ENCODE results near the gene ZNF438.

Gene ZNF438

GRCh38 chr10:30821994-30822692 lies 209.5 kb downstream of the ZNF438 start:
- DNase-seq = no peak

- no peak for DNase-seq
Measured at GRCh38 chr10:30821261-30821993, 210.2 kb downstream of the ZNF438 start.

GRCh38 chr10:30820261-30820991 lies 211.2 kb downstream of the ZNF438 start:
- DNase-seq = no peak

- no peak for DNase-seq
Measured at GRCh38 chr10:30819341-30820181, 212.1 kb downstream of the ZNF438 start.

GRCh38 chr10:30818854-30819253 lies 212.8 kb downstream of the ZNF438 start:
- DNase-seq = no peak

GRCh38 chr10:30818010-30818660 lies 213.5 kb downstream of the ZNF438 start:
- no peak for DNase-seq

- no peak for DNase-seq
Measured at GRCh38 chr10:30817541-30817940, 214.1 kb downstream of the ZNF438 start.

- peak in 2 of 3 experiments; percentile 15 to 57 for DNase-seq
Measured at GRCh38 chr10:30816820-30817171, 214.9 kb downstream of the ZNF438 start.

- DNase-seq = peak in 1 of 3 experiments; percentile 39
Measured at GRCh38 chr10:30816159-30816819, 215.4 kb downstream of the ZNF438 start.

- peak in 2 of 3 experiments; percentile 22 to 66 for DNase-seq
Measured at GRCh38 chr10:30813872-30814481, 217.7 kb downstream of the ZNF438 start.

- no peak for DNase-seq
Measured at GRCh38 chr10:30812018-30812851, 219.4 kb downstream of the ZNF438 start.

GRCh38 chr10:30811276-30812017 lies 220.2 kb downstream of the ZNF438 start:
- no peak for DNase-seq

GRCh38 chr10:30810416-30810815 lies 221.2 kb downstream of the ZNF438 start:
- DNase-seq = no peak

- no peak for DNase-seq
Measured at GRCh38 chr10:30806850-30807249, 224.8 kb downstream of the ZNF438 start.

- DNase-seq = no peak
Measured at GRCh38 chr10:30805061-30805460, 226.6 kb downstream of the ZNF438 start.

- DNase-seq = no peak
Measured at GRCh38 chr10:30804478-30805055, 227.1 kb downstream of the ZNF438 start.

GRCh38 chr10:30803892-30804322 lies 227.8 kb downstream of the ZNF438 start:
- DNase-seq = no peak

- no peak for DNase-seq
Measured at GRCh38 chr10:30803058-30803457, 228.6 kb downstream of the ZNF438 start.

- no peak for DNase-seq
Measured at GRCh38 chr10:30800368-30800767, 231.3 kb downstream of the ZNF438 start.
